OCI-LY3 (cell line): ENCODE results near the gene BRF1.

Source experiments
- H2AFZ ChIP-seq: fragments of 200-600, 300-600 bp; shearing (Covaris generic); 2 replicates; pipeline ENCODE4 v1.6.0; 2014; ENCODE audit warnings: antibody characterized with exemption, low read depth, low read length
- H3K27ac ChIP-seq: fragments of 200-600, 300-600 bp; sonication (generic); 2 replicates; pipeline ENCODE4 v1.5.1; 2014; ENCODE audit warnings: mild to moderate bottlenecking, low read length, moderate library complexity, mixed read lengths
- H3K27me3 ChIP-seq: fragments of 200-600, 300-600 bp; sonication (generic); 2 replicates; pipeline ENCODE4 v1.6.1; 2014; ENCODE audit warnings: low read depth, low read length, mixed read lengths
- H3K36me3 ChIP-seq: fragments of 200-600, 300-600 bp; sonication (generic); replicated peaks from 2 replicates; pipeline ENCODE3; 2014; ENCODE audit warnings: low read depth, low read length, mixed read lengths
- H3K4me1 ChIP-seq: fragments of 300-600, 200-600 bp; sonication (generic); 2 replicates; pipeline ENCODE4 v1.6.1; 2014; ENCODE audit warnings: low read length, mixed read lengths
- H3K4me2 ChIP-seq: fragments of 200-600, 300-600 bp; sonication (generic); 2 replicates; pipeline ENCODE4 v1.6.1; 2014; ENCODE audit warnings: low read length, mixed read lengths
- H3K4me3 ChIP-seq: fragments of 300-600, 200-600 bp; sonication (generic); 2 replicates; pipeline ENCODE4 v1.5.1; 2014; ENCODE audit warnings: antibody characterized with exemption, mild to moderate bottlenecking, low read length, moderate library complexity
- H3K79me2 ChIP-seq: fragments of 300-600, 200-600 bp; shearing (Covaris generic); 2 replicates; pipeline ENCODE4 v1.6.1; 2014; ENCODE audit warnings: mild to moderate bottlenecking, low read length, mixed read lengths
- H3K9ac ChIP-seq: fragments of 300-600, 200-600 bp; shearing (Covaris generic); 2 replicates; pipeline ENCODE4 v1.6.0; 2014; ENCODE audit warnings: mild to moderate bottlenecking, low read length, moderate library complexity
- H3K9me3 ChIP-seq: fragments of 200-600, 300-600 bp; shearing (Covaris generic); 2 replicates; pipeline ENCODE4 v1.6.1; 2014; ENCODE audit warnings: low read length, mixed read lengths; ENCODE audit not compliant: insufficient read depth
- H4K20me1 ChIP-seq: fragments of 200-600, 300-600 bp; sonication (generic); 2 replicates; pipeline ENCODE4 v1.6.1; 2016; ENCODE audit warnings: low read length, mixed read lengths; ENCODE audit not compliant: insufficient read depth
- CTCF ChIP-seq: fragments of 200-600, 300-600 bp; sonication (generic); IDR thresholded peaks from 2 replicates; pipeline ENCODE4 v1.5.1; 2014; ENCODE audit warnings: antibody characterized with exemption, low read length, low read depth
- EZH2phosphoT487 ChIP-seq: fragments of 200-600 bp; shearing (Covaris generic); IDR thresholded peaks from 2 replicates; pipeline ENCODE4 v1.6.1; 2018; ENCODE audit warnings: antibody characterized with exemption, mixed run types, low read depth

Gene BRF1

GRCh38 chr14:105178868-105179140 is 122.0 kb downstream of the BRF1 start:
- Histone ChIP-seq H3K9me3 (no peaks in the 10 kb centered on the region), H3K4me3 (no peak overlapping the region), H3K27ac (no peak overlapping the region), H3K4me1 (peaks cover 17% of the 10 kb centered on the region), H3K9ac (no peak overlapping the region), H3K4me2 (no peak overlapping the region), H2AFZ (no peak overlapping the region), H4K20me1 (no peaks in the 10 kb centered on the region), H3K79me2 (no peaks in the 10 kb centered on the region), H3K36me3 (no peaks in the 10 kb centered on the region), H3K27me3 (peaks cover 6% of the 10 kb centered on the region)
- no peak for TF ChIP-seq EZH2phosphoT487
- TF ChIP-seq CTCF: no peak

- Histone ChIP-seq H3K27ac (no peak overlapping the region), H3K9ac (no peak overlapping the region), H3K4me3 (no peak overlapping the region), H3K36me3 (no peaks in the 10 kb centered on the region), H3K4me1 (peaks cover 17% of the 10 kb centered on the region), H2AFZ (no peak overlapping the region), H3K4me2 (no peak overlapping the region), H3K9me3 (no peaks in the 10 kb centered on the region), H3K27me3 (peaks cover under 1% of the 10 kb centered on the region; the same call in 1 of the 2 replicates), H3K79me2 (no peaks in the 10 kb centered on the region), H4K20me1 (no peaks in the 10 kb centered on the region)
- TF ChIP-seq EZH2phosphoT487 (no peak), CTCF (peak; percentile 6; the same call in 1 of the 2 replicates)
Observed at GRCh38 chr14:105178069-105178867, 122.5 kb downstream of the BRF1 start.

GRCh38 chr14:105177082-105177481 is 123.7 kb downstream of the BRF1 start:
- no peak overlapping the region for H2AFZ ChIP-seq
- no peaks in the 10 kb centered on the region for H3K36me3 ChIP-seq
- TF ChIP-seq EZH2phosphoT487 (no peak), CTCF (no peak)
- H3K4me2 ChIP-seq: no peak overlapping the region
- no peak overlapping the region for H3K4me3 ChIP-seq
- H3K4me1 ChIP-seq: peaks cover 17% of the 10 kb centered on the region
- no peak overlapping the region for H3K9ac ChIP-seq
- H3K9me3 ChIP-seq: no peaks in the 10 kb centered on the region
- no peaks in the 10 kb centered on the region for H3K27me3 ChIP-seq
- H4K20me1 ChIP-seq: no peaks in the 10 kb centered on the region
- no peak overlapping the region for H3K27ac ChIP-seq
- H3K79me2 ChIP-seq: no peaks in the 10 kb centered on the region

- peaks cover 17% of the 10 kb centered on the region for H3K4me1 ChIP-seq
- H3K79me2 ChIP-seq: no peaks in the 10 kb centered on the region
- H2AFZ ChIP-seq: no peak overlapping the region
- no peak overlapping the region for H3K9ac ChIP-seq
- no peaks in the 10 kb centered on the region for H4K20me1 ChIP-seq
- no peaks in the 10 kb centered on the region for H3K27me3 ChIP-seq
- H3K36me3 ChIP-seq: no peaks in the 10 kb centered on the region
- H3K4me2 ChIP-seq: no peak overlapping the region
- H3K27ac ChIP-seq: no peak overlapping the region
- no peak overlapping the region for H3K4me3 ChIP-seq
- TF ChIP-seq EZH2phosphoT487 (no peak), CTCF (no peak)
- H3K9me3 ChIP-seq: no peaks in the 10 kb centered on the region
Observed at GRCh38 chr14:105176513-105176912, 124.3 kb downstream of the BRF1 start.
